Measurements from ENCODE around the gene C19orf33.

The C19orf33 gene

GRCh38 chr19:38307076-38307475 lies 3.0 kb downstream of the C19orf33 start:
- Histone ChIP-seq H3K79me2 (no peaks in the 10 kb centered on the region), H3K27me3 (ENCODE audit: control insufficient read depth, insufficient read depth, low read length) (no peaks in the 10 kb centered on the region), H3K9ac (no peak overlapping the region), H3K27ac (no peak overlapping the region), H3K36me3 (ENCODE audit: control insufficient read depth, insufficient read depth, low read length) (no peaks in the 10 kb centered on the region), H3K4me2 (ENCODE audit: low read length) (no peak overlapping the region), H3K4me1 (no peaks in the 10 kb centered on the region), H3K9me3 (ENCODE audit: control insufficient read depth, low read length) (no peaks in the 10 kb centered on the region), H2AFZ (no peak overlapping the region), H3K4me3 (ENCODE audit: low read depth, low read length) (no peak overlapping the region)
- no peak for TF ChIP-seq CTCF (IDR thresholded peaks at IDR 0.05)

GRCh38 chr19:38307597-38307996 lies 3.5 kb downstream of the C19orf33 start:
- H3K9ac ChIP-seq: no peak overlapping the region
- H3K9me3 ChIP-seq (ENCODE audit: control insufficient read depth, low read length): no peaks in the 10 kb centered on the region
- no peaks in the 10 kb centered on the region for H3K4me1 ChIP-seq
- H3K4me2 ChIP-seq (ENCODE audit: low read length): no peak overlapping the region
- H2AFZ ChIP-seq: no peak overlapping the region
- no peaks in the 10 kb centered on the region for H3K27me3 ChIP-seq (ENCODE audit: control insufficient read depth, insufficient read depth, low read length)
- H3K27ac ChIP-seq: no peak overlapping the region
- no peaks in the 10 kb centered on the region for H3K79me2 ChIP-seq
- H3K36me3 ChIP-seq (ENCODE audit: control insufficient read depth, insufficient read depth, low read length): no peaks in the 10 kb centered on the region
- no peak overlapping the region for H3K4me3 ChIP-seq (ENCODE audit: low read depth, low read length)
- no peak for TF ChIP-seq CTCF (IDR thresholded peaks at IDR 0.05)

- H3K4me3 ChIP-seq (ENCODE audit: low read depth, low read length): no peak overlapping the region
- H3K27ac ChIP-seq: no peak overlapping the region
- H2AFZ ChIP-seq: no peak overlapping the region
- no peaks in the 10 kb centered on the region for H3K79me2 ChIP-seq
- H3K4me1 ChIP-seq: no peaks in the 10 kb centered on the region
- TF ChIP-seq CTCF (IDR thresholded peaks at IDR 0.05): no peak
- H3K9me3 ChIP-seq (ENCODE audit: control insufficient read depth, low read length): no peaks in the 10 kb centered on the region
- H3K4me2 ChIP-seq (ENCODE audit: low read length): no peak overlapping the region
- no peaks in the 10 kb centered on the region for H3K36me3 ChIP-seq (ENCODE audit: control insufficient read depth, insufficient read depth, low read length)
- H3K9ac ChIP-seq: no peak overlapping the region
- H3K27me3 ChIP-seq (ENCODE audit: control insufficient read depth, insufficient read depth, low read length): no peaks in the 10 kb centered on the region
These were observed 4.1 kb downstream of the C19orf33 start for GRCh38 chr19:38308006-38308766.

- Histone ChIP-seq H3K4me1 (no peaks in the 10 kb centered on the region), H3K9ac (no peak overlapping the region), H2AFZ (no peak overlapping the region), H3K79me2 (no peaks in the 10 kb centered on the region), H3K9me3 (ENCODE audit: control insufficient read depth, low read length) (no peaks in the 10 kb centered on the region), H3K4me3 (ENCODE audit: low read depth, low read length) (no peak overlapping the region), H3K27ac (no peak overlapping the region), H3K27me3 (ENCODE audit: control insufficient read depth, insufficient read depth, low read length) (no peaks in the 10 kb centered on the region), H3K36me3 (ENCODE audit: control insufficient read depth, insufficient read depth, low read length) (no peaks in the 10 kb centered on the region), H3K4me2 (ENCODE audit: low read length) (no peak overlapping the region)
- no peak for TF ChIP-seq CTCF (IDR thresholded peaks at IDR 0.05)
These were observed 5.0 kb downstream of the C19orf33 start for GRCh38 chr19:38308926-38309614.
